GM12801 (cell line): ENCODE measurements around the gene PTPRT.

Experiments
- CTCF ChIP-seq: IDR thresholded peaks from one replicate; pipeline ENCODE4 v1.5.1; 2011; ENCODE audit warnings: control low read depth; ENCODE audit not compliant: insufficient read length; ENCODE audit errors: extremely low read depth

The PTPRT gene

GRCh38 chr20:42472198-42472597 lies 717.5 kb downstream of the PTPRT start:
- no peak for TF ChIP-seq CTCF

GRCh38 chr20:42461965-42462593 lies 727.6 kb downstream of the PTPRT start:
- TF ChIP-seq CTCF, result no peak

- TF ChIP-seq CTCF, result no peak
These were observed 728.4 kb downstream of the PTPRT start for GRCh38 chr20:42461291-42461690.

- TF ChIP-seq CTCF, result no peak
These were observed 742.4 kb downstream of the PTPRT start for GRCh38 chr20:42447270-42447669.

GRCh38 chr20:42444799-42445198 lies 744.9 kb downstream of the PTPRT start:
- TF ChIP-seq CTCF, result no peak

GRCh38 chr20:42443200-42443599 lies 746.5 kb downstream of the PTPRT start:
- TF ChIP-seq CTCF, result no peak

- no peak for TF ChIP-seq CTCF
These were observed 747.0 kb downstream of the PTPRT start for GRCh38 chr20:42442716-42443115.
